GM12874 (cell line): ENCODE measurements around the gene CSGALNACT2.

ENCODE experiments used
- TF ChIP-seq, protein P1 (sequence below): IDR thresholded peaks from 2 replicates; pipeline ENCODE4 v1.5.1; 2011; ENCODE audit warnings: low read depth, mild to moderate bottlenecking, control low read depth, low read length, moderate library complexity; ENCODE audit not compliant: insufficient read depth

Gene CSGALNACT2

DNA sequence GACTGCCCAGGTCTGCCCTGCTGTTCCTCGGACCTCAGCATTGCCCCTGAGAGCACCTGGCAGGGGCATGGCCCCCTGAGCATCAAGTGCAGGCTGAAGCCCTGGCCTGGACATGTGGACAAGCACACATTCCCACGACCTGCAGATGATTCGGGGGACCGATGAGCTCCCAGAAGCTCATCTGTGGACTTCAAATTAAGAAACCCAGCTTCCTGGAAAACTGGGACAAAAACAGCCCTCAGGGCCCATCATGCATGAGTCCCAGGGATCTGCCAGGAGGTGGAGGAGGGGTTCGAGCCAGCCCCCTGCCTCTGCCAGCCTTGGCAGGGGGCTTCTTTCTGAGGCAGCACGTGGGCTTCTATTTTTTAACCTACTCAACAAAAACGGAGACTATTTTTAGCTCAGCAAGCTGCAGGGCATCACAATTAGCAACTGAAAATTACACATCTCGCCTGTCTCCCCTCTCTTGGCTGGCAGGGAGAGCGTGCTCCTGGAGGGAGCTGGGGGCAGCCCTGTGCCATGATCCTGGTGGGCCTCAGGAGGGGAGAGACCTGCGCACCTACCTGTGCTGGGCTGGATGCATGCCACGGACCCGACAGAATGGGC is 76.8 kb downstream of the CSGALNACT2 start:
- TF ChIP-seq, protein P1, sequence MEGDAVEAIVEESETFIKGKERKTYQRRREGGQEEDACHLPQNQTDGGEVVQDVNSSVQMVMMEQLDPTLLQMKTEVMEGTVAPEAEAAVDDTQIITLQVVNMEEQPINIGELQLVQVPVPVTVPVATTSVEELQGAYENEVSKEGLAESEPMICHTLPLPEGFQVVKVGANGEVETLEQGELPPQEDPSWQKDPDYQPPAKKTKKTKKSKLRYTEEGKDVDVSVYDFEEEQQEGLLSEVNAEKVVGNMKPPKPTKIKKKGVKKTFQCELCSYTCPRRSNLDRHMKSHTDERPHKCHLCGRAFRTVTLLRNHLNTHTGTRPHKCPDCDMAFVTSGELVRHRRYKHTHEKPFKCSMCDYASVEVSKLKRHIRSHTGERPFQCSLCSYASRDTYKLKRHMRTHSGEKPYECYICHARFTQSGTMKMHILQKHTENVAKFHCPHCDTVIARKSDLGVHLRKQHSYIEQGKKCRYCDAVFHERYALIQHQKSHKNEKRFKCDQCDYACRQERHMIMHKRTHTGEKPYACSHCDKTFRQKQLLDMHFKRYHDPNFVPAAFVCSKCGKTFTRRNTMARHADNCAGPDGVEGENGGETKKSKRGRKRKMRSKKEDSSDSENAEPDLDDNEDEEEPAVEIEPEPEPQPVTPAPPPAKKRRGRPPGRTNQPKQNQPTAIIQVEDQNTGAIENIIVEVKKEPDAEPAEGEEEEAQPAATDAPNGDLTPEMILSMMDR = no peak

DNA sequence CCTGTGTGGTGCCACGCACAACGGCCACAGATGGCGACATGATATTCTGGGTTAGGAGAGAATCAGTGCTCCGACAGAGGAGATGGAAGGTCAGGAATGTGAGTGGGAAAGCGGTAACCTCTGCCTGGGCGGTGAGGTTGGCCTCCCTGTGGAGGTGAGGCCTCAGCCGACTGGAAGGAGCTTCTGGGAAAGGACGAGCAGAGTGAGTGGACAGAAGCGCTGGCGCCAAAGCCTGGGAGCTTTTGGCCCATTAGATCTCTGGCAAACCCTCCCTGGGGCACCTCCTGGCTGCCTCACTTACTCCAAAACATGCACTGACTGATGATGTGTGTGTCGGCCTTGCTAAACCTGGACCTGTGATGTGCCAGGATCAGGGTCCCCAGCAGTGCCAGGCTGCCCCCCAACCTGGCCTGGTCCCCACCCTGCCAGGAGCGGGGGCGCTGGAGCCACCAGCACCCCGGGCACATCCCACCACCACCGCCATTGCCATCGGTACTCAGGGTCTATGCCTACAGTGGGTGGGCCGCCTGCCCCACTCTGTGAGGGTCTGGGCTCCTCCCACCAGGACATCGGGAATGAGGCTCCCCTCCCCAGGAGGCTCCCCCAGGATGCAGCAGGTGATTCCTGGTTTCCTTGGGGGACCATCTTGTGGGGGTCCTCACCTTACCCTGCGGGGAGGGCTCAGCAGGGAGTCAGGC is 77.7 kb downstream of the CSGALNACT2 start:
- TF ChIP-seq, protein P1 = no peak

DNA sequence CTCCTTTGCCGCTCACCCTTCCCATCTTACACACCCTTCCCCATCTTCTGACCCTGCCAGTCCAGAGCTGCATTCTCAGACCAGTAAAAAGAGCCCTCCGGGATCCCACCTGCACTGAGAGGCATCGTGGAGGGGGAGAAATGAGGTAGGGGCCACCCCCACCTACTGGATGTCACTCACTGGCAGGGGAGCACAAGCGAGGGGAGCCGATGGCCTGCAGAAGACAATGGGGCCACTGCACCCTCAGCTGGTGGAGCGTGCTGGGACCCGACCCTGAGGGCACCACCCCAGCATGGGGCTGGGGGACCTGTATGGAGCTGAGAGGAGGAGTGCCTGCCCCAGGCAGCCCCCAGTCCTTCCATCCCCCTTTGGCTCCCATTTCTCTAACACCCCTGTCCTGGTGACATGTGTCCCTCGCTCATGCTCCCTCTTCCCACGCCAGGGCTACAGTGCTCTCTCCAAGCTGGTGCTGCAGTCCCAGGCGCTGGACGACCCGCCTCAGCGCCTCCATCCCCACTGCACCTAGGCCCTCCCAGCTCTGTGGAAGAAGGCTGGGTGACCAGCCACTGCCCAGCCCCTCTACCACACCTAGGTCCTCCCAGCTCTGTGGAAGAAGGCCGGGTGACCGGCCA is 78.8 kb downstream of the CSGALNACT2 start:
- TF ChIP-seq, protein P1 = no peak

DNA sequence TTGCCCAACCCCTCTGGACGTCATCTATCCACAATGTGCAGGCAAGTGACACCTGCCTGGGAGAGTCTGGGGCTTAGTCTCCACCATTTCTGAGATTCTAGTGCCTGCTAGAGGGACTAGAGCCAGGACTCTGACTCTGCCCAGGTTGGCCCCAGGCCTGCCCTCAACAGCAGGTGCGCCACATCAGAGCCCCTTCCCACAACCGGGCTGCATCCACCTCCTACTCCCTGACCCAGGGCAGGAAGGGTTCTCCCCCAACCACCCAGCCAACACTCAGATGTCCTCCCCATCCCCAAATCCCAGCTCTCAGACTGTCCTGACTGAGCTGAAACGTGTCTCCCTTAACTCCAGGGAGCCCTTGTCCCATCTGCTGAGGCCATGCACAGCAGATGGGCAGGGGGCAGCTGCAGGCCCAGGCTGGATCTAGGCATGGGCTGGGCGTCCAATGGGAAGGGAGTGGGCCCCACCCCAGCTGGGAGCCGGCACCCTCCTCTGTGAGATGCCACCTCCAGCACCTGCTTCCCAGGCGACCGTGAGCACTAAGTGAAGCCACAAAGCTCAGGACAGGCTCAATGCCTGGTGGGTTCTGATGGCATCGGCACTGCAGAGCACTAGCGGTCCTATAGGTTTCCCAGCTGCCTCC is 79.4 kb downstream of the CSGALNACT2 start:
- TF ChIP-seq, protein P1 = no peak

DNA sequence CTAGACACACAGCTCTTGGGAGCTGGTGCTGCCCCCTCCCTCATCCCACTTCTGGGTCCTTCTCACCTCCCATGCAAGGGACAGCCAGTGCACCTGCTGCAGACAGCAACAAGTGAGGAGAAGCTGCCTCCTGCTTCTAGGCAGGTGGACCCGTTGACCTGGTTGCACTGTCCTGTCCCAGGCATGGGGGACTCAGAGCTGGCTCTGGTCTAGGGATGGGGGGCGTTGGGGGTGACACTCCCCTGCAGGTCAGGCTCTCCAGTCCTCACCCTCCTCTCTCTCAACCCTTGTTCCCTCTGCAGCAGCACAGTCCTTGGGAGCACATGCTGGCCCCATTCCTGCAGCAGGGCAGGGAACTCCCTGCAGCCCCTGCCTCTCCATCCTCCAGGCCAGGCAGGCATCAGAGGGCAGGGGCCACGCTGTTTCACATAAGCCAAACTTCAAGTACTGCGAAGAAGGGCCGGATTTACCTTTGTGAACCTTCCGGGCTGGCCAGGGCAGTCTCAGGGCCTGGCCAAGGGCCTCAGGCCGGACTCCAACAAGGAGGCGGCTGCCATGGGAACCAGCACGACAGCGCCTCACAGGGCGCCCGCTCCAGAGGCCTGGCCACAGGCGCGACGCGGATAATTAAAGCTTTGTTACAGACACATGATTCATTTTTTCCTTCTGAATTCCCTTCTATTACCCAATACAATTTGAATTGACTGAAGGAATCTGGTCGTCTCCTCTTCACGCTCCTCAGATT is 80.1 kb downstream of the CSGALNACT2 start:
- TF ChIP-seq, protein P1 = no peak

DNA sequence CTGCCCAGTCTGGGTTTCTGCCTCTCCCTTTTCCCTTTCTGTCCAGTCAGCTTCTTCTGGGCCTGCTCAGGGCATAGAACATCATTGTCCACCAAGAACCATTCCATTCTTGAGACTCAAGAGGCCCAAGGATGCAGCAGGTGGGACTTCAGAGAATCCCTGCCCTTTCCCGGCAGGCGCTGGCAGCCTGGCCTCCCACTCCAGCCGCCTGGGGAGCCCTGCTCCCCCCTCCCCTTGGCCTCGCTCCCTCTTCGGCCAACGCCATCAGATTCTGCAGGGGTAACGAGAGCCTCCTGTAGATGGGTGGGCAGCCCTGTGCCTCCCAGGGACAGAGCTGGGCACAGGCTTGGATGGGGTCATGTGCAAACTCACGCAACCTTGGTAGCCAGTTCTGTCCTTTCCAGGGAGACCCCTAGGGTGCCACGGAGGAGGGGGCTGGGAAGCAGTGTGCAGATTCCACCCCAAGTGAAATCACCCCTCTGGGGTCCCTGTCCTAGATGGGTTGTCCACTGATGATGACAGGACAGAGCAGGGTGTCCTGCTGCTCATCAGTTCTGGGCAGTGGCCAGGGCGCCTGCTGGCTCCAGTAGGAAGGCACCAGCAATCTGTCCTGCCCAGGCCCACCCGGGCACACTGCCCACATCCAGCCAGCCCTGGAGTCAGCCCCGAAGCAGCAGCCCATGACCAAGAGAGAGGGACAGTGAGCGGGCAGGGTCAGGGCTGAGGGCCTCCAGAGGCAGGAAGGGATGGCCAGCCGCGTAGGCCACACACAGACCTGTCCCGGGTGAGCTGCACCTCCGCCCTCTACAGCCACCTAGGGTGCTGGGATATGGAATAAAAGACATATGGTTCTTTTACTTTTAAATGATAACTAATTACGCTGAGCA is 80.9 kb downstream of the CSGALNACT2 start:
- TF ChIP-seq, protein P1 = no peak
